Measurements from ENCODE around the gene PACSIN2. TPM values are rescaled to one million over a fixed set of nuclear protein-coding genes. Genes with fewer than 3 reads are reported as not detected.

PACSIN2 gene
- total RNA-seq, 4 donors from 2014 or later: 73.1 to 171 (median 107) TPM

DNA sequence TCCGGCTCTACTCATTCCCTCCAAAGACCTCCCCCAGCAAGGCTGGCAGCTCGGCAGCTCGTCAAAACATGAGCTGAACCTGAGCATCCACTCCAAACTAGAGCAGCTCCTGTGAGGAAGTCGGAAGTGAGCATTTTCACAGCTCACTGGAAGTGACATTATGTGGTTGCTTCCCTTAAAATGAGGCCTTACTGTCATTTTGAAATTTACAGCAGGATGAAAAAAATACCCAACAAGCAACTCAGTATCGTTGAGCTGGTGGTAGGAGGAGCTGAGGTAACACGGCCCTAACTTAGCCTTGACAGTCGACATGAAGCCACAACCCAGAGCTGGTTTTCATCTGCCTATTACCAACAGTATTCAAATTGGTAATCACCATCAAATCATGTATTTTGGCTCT, 119.9 kb downstream of the PACSIN2 start:
- WGBS, 2 donors (ENCODE audit: low coverage in 1 of 2): 60 to 63% methylated on average over 1 to 2 of the region's 7 CpGs
- peaks cover 0 to 71% (median 2%) of the 10 kb centered on the region in 3 donors for H3K4me1 ChIP-seq
- TF ChIP-seq POLR2A (IDR thresholded peaks at IDR 0.05) (no peak), EP300 (IDR thresholded peaks at IDR 0.05) (no peak), POLR2AphosphoS5 (IDR thresholded peaks at IDR 0.05) (no peak)
- TF ChIP-seq, protein P1, sequence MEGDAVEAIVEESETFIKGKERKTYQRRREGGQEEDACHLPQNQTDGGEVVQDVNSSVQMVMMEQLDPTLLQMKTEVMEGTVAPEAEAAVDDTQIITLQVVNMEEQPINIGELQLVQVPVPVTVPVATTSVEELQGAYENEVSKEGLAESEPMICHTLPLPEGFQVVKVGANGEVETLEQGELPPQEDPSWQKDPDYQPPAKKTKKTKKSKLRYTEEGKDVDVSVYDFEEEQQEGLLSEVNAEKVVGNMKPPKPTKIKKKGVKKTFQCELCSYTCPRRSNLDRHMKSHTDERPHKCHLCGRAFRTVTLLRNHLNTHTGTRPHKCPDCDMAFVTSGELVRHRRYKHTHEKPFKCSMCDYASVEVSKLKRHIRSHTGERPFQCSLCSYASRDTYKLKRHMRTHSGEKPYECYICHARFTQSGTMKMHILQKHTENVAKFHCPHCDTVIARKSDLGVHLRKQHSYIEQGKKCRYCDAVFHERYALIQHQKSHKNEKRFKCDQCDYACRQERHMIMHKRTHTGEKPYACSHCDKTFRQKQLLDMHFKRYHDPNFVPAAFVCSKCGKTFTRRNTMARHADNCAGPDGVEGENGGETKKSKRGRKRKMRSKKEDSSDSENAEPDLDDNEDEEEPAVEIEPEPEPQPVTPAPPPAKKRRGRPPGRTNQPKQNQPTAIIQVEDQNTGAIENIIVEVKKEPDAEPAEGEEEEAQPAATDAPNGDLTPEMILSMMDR (IDR thresholded peaks at IDR 0.05): no peak
- no peaks in the 10 kb centered on the region for H3K9me3 ChIP-seq
- H3K27ac ChIP-seq: peak overlapping the region in 2 of 4 donors; percentile 2 to 45
- H3K4me3 ChIP-seq: no peak overlapping the region
- H3K27me3 ChIP-seq: no peaks in the 10 kb centered on the region
- H3K36me3 ChIP-seq: peaks cover 0 to 33% of the 10 kb centered on the region in 2 donors
- no peak for ATAC-seq

DNA sequence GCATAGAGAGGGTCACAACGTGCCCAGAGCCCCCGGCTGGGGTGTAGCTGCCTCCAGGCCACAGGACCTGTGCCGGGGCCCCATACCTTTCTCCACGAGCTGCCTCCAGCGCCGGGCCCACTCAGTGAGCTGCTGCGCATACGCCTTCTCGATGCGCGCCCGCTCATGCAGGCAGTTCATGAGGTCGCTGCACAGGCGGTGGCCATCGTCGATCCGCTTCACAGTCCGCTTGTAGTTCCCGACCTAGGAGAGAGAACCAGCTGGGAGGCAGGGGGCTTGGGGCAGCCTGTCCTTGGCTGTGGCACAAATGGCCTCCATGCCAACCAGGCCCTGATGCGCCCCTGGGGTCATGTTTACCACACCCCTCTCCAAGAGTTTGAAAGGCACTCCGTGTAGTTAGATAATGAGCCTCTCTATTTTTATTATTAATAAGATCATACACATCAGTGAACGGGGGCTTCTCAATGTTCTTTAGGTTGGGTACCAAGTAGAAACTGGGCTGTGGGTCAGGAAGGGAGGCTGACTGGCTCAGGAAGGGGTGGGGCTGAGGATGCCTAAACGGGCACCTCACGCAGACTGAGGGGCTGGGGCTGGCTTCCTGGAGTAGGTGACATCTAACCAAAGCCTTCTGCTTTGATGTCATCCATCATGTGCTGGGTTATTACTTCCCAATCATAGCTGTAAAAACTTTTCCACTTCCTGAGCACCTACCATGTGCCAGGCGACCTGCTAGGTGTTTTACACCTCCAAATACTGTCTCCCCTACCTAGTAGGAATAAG, 121.4 kb downstream of the PACSIN2 start:
- Histone ChIP-seq H3K9me3 (no peaks in the 10 kb centered on the region), H3K27ac (peak overlapping the region in 1 of 4 donors; percentile 51), H3K4me3 (no peak overlapping the region), H3K4me1 (peaks cover 0 to 59% (median 2%) of the 10 kb centered on the region in 3 donors), H3K27me3 (no peaks in the 10 kb centered on the region), H3K36me3 (peaks cover 0 to 48% of the 10 kb centered on the region in 2 donors)
- TF ChIP-seq POLR2A (IDR thresholded peaks at IDR 0.05): no peak
- TF ChIP-seq, protein P1 (IDR thresholded peaks at IDR 0.05): no peak
- TF ChIP-seq EP300 (IDR thresholded peaks at IDR 0.05): no peak
- TF ChIP-seq POLR2AphosphoS5 (IDR thresholded peaks at IDR 0.05): no peak
- no peak for ATAC-seq
- WGBS, 2 donors (ENCODE audit: low coverage in 1 of 2): 93 to 100% methylated on average over 1 to 3 of the region's 25 CpGs

DNA sequence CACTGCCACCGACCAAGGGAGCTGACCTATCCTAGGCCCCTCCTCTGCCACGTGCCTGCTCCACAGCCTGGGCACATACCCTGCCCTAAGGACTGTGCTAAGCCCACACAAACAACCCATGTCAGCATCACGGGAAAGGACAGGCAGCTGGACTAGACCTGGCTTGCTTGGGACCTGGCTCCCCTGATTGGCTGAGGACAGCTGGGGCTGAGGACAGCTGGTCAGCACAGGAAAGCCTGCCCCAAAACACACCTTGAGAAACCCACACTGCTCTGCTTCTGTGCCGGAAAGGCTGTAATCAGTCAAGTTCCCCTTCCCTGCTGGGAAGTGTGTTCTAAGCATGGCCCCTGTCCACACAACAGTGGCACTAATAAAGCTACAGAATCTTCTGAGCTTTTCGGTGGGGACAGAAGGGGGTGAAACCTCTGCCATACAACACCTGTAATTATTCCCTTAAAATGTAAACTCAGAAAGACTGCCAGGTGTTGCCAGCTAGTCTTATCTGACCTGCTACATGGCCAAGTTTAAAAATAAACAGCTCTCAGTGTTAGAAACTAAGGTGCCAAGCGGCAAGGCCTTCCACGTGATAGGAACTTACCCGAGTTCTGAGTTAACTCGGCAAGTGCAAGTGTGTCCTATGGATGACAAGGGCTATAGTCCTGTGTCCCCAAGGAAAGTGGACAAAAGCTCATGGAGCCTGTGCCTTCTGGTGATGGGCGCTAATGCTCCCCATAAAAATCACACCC, 122.2 kb downstream of the PACSIN2 start:
- TF ChIP-seq EP300 (IDR thresholded peaks at IDR 0.05) (no peak), POLR2A (IDR thresholded peaks at IDR 0.05) (no peak), POLR2AphosphoS5 (IDR thresholded peaks at IDR 0.05) (no peak)
- TF ChIP-seq, protein P1 (IDR thresholded peaks at IDR 0.05): no peak
- no peak overlapping the region for H3K4me3 ChIP-seq
- no peaks in the 10 kb centered on the region for H3K27me3 ChIP-seq
- WGBS, 2 donors (ENCODE audit: low coverage in 1 of 2): 39 to 80% methylated on average over 2 to 8 of the region's 10 CpGs
- H3K4me1 ChIP-seq: peaks cover 0 to 51% (median 2%) of the 10 kb centered on the region in 3 donors
- no peaks in the 10 kb centered on the region for H3K9me3 ChIP-seq
- peak overlapping the region in 3 of 4 donors; percentile 1 to 51 (median 40) for H3K27ac ChIP-seq
- H3K36me3 ChIP-seq: peaks cover 0 to 56% of the 10 kb centered on the region in 2 donors
- no peak for ATAC-seq

DNA sequence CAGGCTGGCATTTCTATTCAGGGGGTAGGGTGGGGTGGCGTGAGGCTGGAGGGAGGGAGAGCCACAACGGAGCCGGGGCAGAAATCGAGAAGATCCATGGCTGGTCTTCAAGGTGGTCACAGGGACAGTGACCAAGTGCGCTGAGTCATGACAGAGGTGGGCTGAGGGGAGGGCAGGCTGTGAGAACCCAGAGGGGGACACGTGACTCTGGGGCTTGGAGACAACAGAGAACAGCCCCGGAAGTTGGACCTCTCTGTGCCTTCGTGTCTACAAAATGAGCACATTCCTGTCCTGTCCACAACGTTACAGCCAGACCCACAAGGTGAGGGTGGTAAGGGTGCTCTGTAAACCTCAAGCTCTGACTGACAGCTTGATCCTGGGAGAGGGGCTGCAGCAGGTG, 122.8 kb downstream of the PACSIN2 start:
- no peak for ATAC-seq
- Histone ChIP-seq H3K4me3 (no peak overlapping the region), H3K36me3 (peaks cover 0 to 62% of the 10 kb centered on the region in 2 donors), H3K4me1 (peaks cover 0 to 48% (median 2%) of the 10 kb centered on the region in 3 donors), H3K27ac (peak overlapping the region in 3 of 4 donors; percentile 1 to 51 (median 40)), H3K27me3 (no peaks in the 10 kb centered on the region), H3K9me3 (no peaks in the 10 kb centered on the region)
- TF ChIP-seq, protein P1 (IDR thresholded peaks at IDR 0.05): no peak
- TF ChIP-seq POLR2A (IDR thresholded peaks at IDR 0.05) (no peak), EP300 (IDR thresholded peaks at IDR 0.05) (no peak), POLR2AphosphoS5 (IDR thresholded peaks at IDR 0.05) (no peak)
- 80 to 81% methylated on average over 3 to 7 of the region's 9 CpGs for WGBS, 2 donors (ENCODE audit: low coverage in 1 of 2)

Measured in gastroesophageal sphincter (tissue), 4 donors.